Measurements from ENCODE around the gene C1orf21.

The C1orf21 gene

GRCh38 chr1:184387476-184388318, 868 bp downstream of the C1orf21 start:
- peak; percentile 12 for DNase-seq (ENCODE audit: low read depth)

GRCh38 chr1:184388319-184388889, 1.6 kb downstream of the C1orf21 start:
- DNase-seq (ENCODE audit: low read depth): peak; percentile 89

GRCh38 chr1:184388971-184389370, 2.1 kb downstream of the C1orf21 start:
- DNase-seq (ENCODE audit: low read depth): no peak

- no peak for DNase-seq (ENCODE audit: low read depth)
These were observed 2.6 kb downstream of the C1orf21 start for GRCh38 chr1:184389446-184389845.

- DNase-seq (ENCODE audit: low read depth): no peak
These were observed 4.1 kb downstream of the C1orf21 start for GRCh38 chr1:184390889-184391288.

GRCh38 chr1:184392067-184392466, 5.2 kb downstream of the C1orf21 start:
- DNase-seq (ENCODE audit: low read depth): no peak

GRCh38 chr1:184392779-184393522, 6.1 kb downstream of the C1orf21 start:
- no peak for DNase-seq (ENCODE audit: low read depth)

GRCh38 chr1:184393962-184394361, 7.1 kb downstream of the C1orf21 start:
- no peak for DNase-seq (ENCODE audit: low read depth)

GRCh38 chr1:184395370-184395769, 8.5 kb downstream of the C1orf21 start:
- no peak for DNase-seq (ENCODE audit: low read depth)

- no peak for DNase-seq (ENCODE audit: low read depth)
These were observed 9.2 kb downstream of the C1orf21 start for GRCh38 chr1:184395937-184396480.

GRCh38 chr1:184399192-184399847, 12.5 kb downstream of the C1orf21 start:
- no peak for DNase-seq (ENCODE audit: low read depth)

- DNase-seq (ENCODE audit: low read depth): peak; percentile 18
These were observed 17.3 kb downstream of the C1orf21 start for GRCh38 chr1:184403961-184404726.

- DNase-seq (ENCODE audit: low read depth): no peak
These were observed 17.8 kb downstream of the C1orf21 start for GRCh38 chr1:184404727-184405027.

- no peak for DNase-seq (ENCODE audit: low read depth)
These were observed 18.4 kb downstream of the C1orf21 start for GRCh38 chr1:184405094-184405800.

GRCh38 chr1:184405801-184406142, 18.9 kb downstream of the C1orf21 start:
- no peak for DNase-seq (ENCODE audit: low read depth)

GRCh38 chr1:184406479-184406878, 19.6 kb downstream of the C1orf21 start:
- no peak for DNase-seq (ENCODE audit: low read depth)

GRCh38 chr1:184407816-184408510, 21.1 kb downstream of the C1orf21 start:
- DNase-seq (ENCODE audit: low read depth): peak; percentile 52

GRCh38 chr1:184408580-184408979, 21.8 kb downstream of the C1orf21 start:
- no peak for DNase-seq (ENCODE audit: low read depth)

- DNase-seq (ENCODE audit: low read depth): no peak
These were observed 22.2 kb downstream of the C1orf21 start for GRCh38 chr1:184409011-184409410.

- no peak for DNase-seq (ENCODE audit: low read depth)
These were observed 25.6 kb downstream of the C1orf21 start for GRCh38 chr1:184412472-184412871.

Data from fibroblast of gingiva (primary cell).